OCI-LY1 (cell line): Measurements from ENCODE around the gene SH3RF3.

Experiments
- H2AFZ ChIP-seq: fragments of 200-600 bp; sonication (generic), shearing (Covaris generic); 2 replicates; pipeline ENCODE4 v1.6.0; 2014; ENCODE audit warnings: antibody characterized with exemption, mild to moderate bottlenecking, low read length
- H3F3A ChIP-seq: fragments of 200-600 bp; sonication (generic), shearing (Covaris generic); 2 replicates; pipeline ENCODE4 v1.6.0; 2014; ENCODE audit warnings: mild to moderate bottlenecking, antibody characterized with exemption, low read length, moderate library complexity; ENCODE audit not compliant: insufficient read depth
- H3K27ac ChIP-seq: fragments of 200-600 bp; sonication (generic); 2 replicates; pipeline ENCODE4 v1.5.1; 2014; ENCODE audit warnings: low read length, mixed run types, mild to moderate bottlenecking, low read depth; ENCODE audit not compliant: poor library complexity, severe bottlenecking
- H3K27me3 ChIP-seq: fragments of 200-600 bp; sonication (generic); 2 replicates; pipeline ENCODE4 v1.6.0; 2014; ENCODE audit warnings: antibody characterized with exemption, mild to moderate bottlenecking, low read length, moderate library complexity; ENCODE audit not compliant: insufficient read depth
- H3K36me3 ChIP-seq: fragments of 200-600 bp; sonication (generic); 2 replicates; pipeline ENCODE4 v1.6.1; 2014; ENCODE audit warnings: mild to moderate bottlenecking, antibody characterized with exemption, low read length, moderate library complexity, mixed read lengths; ENCODE audit not compliant: insufficient read depth
- H3K4me1 ChIP-seq: fragments of 200-600 bp; sonication (generic); 2 replicates; pipeline ENCODE4 v1.5.1; 2014; ENCODE audit warnings: mild to moderate bottlenecking, low read length, moderate library complexity; ENCODE audit not compliant: insufficient read depth, severe bottlenecking
- H3K4me2 ChIP-seq: fragments of 200-600 bp; sonication (generic), shearing (Covaris generic); 2 replicates; pipeline ENCODE4 v1.6.1; 2014; ENCODE audit warnings: low read length
- H3K4me3 ChIP-seq: fragments of 200-600 bp; sonication (generic); 2 replicates; pipeline ENCODE4 v1.5.1; 2014; ENCODE audit warnings: low read length, low read depth, mild to moderate bottlenecking, mixed read lengths; ENCODE audit not compliant: poor library complexity, severe bottlenecking
- H3K79me2 ChIP-seq: fragments of 200-600 bp; shearing (Covaris generic); 2 replicates; pipeline ENCODE4 v1.6.1; 2016; ENCODE audit warnings: mixed run types, low read length, mixed read lengths; ENCODE audit not compliant: insufficient read depth
- H3K9ac ChIP-seq: fragments of 200-600 bp; sonication (generic), shearing (Covaris generic); 2 replicates; pipeline ENCODE4 v1.6.1; 2014; ENCODE audit warnings: mild to moderate bottlenecking, low read length, mixed read lengths
- H3K9me2 ChIP-seq: fragments of 200-600 bp; sonication (generic), shearing (Covaris generic); 2 replicates; pipeline ENCODE4 v1.6.1; 2014; ENCODE audit warnings: low read depth, mild to moderate bottlenecking, low read length, mixed read lengths
- H3K9me3 ChIP-seq: fragments of 200-600 bp; shearing (Covaris generic); 2 replicates; pipeline ENCODE4 v1.6.1; 2014; ENCODE audit warnings: low read length, mixed read lengths
- H4K20me1 ChIP-seq: fragments of 200-600 bp; sonication (generic), shearing (Covaris generic); 2 replicates; pipeline ENCODE4 v1.6.0; 2016; ENCODE audit warnings: mild to moderate bottlenecking, low read length; ENCODE audit not compliant: insufficient read depth
- CTCF ChIP-seq: fragments of 200-600 bp; sonication (generic), shearing (Covaris generic); IDR thresholded peaks from 2 replicates; pipeline ENCODE4 v1.5.1; 2017; ENCODE audit warnings: mild to moderate bottlenecking, antibody characterized with exemption, low read length, moderate library complexity, mixed read lengths
- EZH2 ChIP-seq: fragments of 200-600 bp; sonication (generic), shearing (Covaris generic); IDR thresholded peaks from 2 replicates; pipeline ENCODE4 v1.8.0; 2017; ENCODE audit warnings: borderline replicate concordance, mixed run types, mild to moderate bottlenecking, antibody characterized with exemption, low read length, moderate library complexity, mixed read lengths

Gene SH3RF3

GRCh38 chr2:109395494-109396201 is 266.6 kb downstream of the SH3RF3 start:
- no peaks in the 10 kb centered on the region for H3K79me2 ChIP-seq
- TF ChIP-seq EZH2 (no peak), CTCF (no peak)
- H3K4me3 ChIP-seq: no peak overlapping the region
- H3K4me2 ChIP-seq: no peak overlapping the region
- H3K9me2 ChIP-seq: no peaks in the 10 kb centered on the region
- H2AFZ ChIP-seq: no peak overlapping the region
- no peaks in the 10 kb centered on the region for H3F3A ChIP-seq
- no peaks in the 10 kb centered on the region for H3K9me3 ChIP-seq
- H3K9ac ChIP-seq: no peak overlapping the region
- H4K20me1 ChIP-seq: no peaks in the 10 kb centered on the region
- no peak overlapping the region for H3K27ac ChIP-seq
- H3K4me1 ChIP-seq: no peaks in the 10 kb centered on the region
- no peaks in the 10 kb centered on the region for H3K36me3 ChIP-seq
- H3K27me3 ChIP-seq: no peaks in the 10 kb centered on the region

- H3K79me2 ChIP-seq: no peaks in the 10 kb centered on the region
- TF ChIP-seq CTCF (no peak), EZH2 (no peak)
- no peaks in the 10 kb centered on the region for H3K9me3 ChIP-seq
- no peak overlapping the region for H3K4me3 ChIP-seq
- no peaks in the 10 kb centered on the region for H3F3A ChIP-seq
- H3K27ac ChIP-seq: no peak overlapping the region
- H3K36me3 ChIP-seq: no peaks in the 10 kb centered on the region
- H3K27me3 ChIP-seq: no peaks in the 10 kb centered on the region
- no peak overlapping the region for H2AFZ ChIP-seq
- no peak overlapping the region for H3K9ac ChIP-seq
- H3K4me1 ChIP-seq: no peaks in the 10 kb centered on the region
- H4K20me1 ChIP-seq: no peaks in the 10 kb centered on the region
- no peak overlapping the region for H3K4me2 ChIP-seq
- H3K9me2 ChIP-seq: no peaks in the 10 kb centered on the region
Observed at GRCh38 chr2:109396202-109397180, 267.5 kb downstream of the SH3RF3 start.

GRCh38 chr2:109397893-109398292 is 268.9 kb downstream of the SH3RF3 start:
- Histone ChIP-seq H3F3A (no peaks in the 10 kb centered on the region), H2AFZ (no peak overlapping the region), H3K4me2 (no peak overlapping the region), H3K9me2 (no peaks in the 10 kb centered on the region), H3K79me2 (no peaks in the 10 kb centered on the region), H3K27ac (no peak overlapping the region), H4K20me1 (no peaks in the 10 kb centered on the region), H3K9me3 (no peaks in the 10 kb centered on the region), H3K27me3 (no peaks in the 10 kb centered on the region), H3K9ac (no peak overlapping the region), H3K36me3 (no peaks in the 10 kb centered on the region), H3K4me1 (no peaks in the 10 kb centered on the region), H3K4me3 (no peak overlapping the region)
- no peak for TF ChIP-seq CTCF
- no peak for TF ChIP-seq EZH2
